Activated T-cell treated with anti-CD3 and anti-CD28 coated beads, Interleukin-2, amount 50 U/mL, for 72 hours (primary cell): ENCODE measurements around the gene CFAP74. TPM values are rescaled to one million over a fixed set of nuclear protein-coding genes. Genes with fewer than 3 reads are reported as not detected.
A peak's percentile ranks its signal among the peaks of the same experiment; 100 is the strongest.

Experiments used
- ATAC-seq, 2 donors: fragments of 150-1000 bp; cut with Tn5 transposase; replicated peaks in 1 of 2; 2 replicates each; pipeline ENCODE4 v1.10.0; 2021; ENCODE audit warnings: moderate library complexity in 2 of 2, mild to moderate bottlenecking in 1 of 2
- DNase-seq, 2 donors: peaks; one replicate each; pipeline ENCODE4 v3.0.0; 2021 to 2022; ENCODE audit warnings: mixed read lengths in 1 of 2
- H3K27ac Mint-ChIP-seq: one replicate; pipeline ENCODE4 v1.8.0; 2022; ENCODE audit warnings: mild to moderate bottlenecking, moderate library complexity, mixed read lengths
- H3K27me3 Mint-ChIP-seq: one replicate; pipeline ENCODE4 v1.8.0; 2022; ENCODE audit warnings: low read depth, mixed read lengths
- H3K36me3 Mint-ChIP-seq, 2 donors: one replicate each; pipeline ENCODE4 v1.8.0; 2022; ENCODE audit warnings: mixed read lengths in 2 of 2, mild to moderate bottlenecking in 1 of 2; ENCODE audit not compliant: insufficient read depth in 2 of 2
- H3K4me1 Mint-ChIP-seq: one replicate; pipeline ENCODE4 v1.8.0; 2022; ENCODE audit warnings: low read depth, mixed read lengths
- H3K4me3 Mint-ChIP-seq, 2 donors: one replicate each; pipeline ENCODE4 v1.8.0; 2022; ENCODE audit warnings: mild to moderate bottlenecking in 2 of 2, mixed read lengths in 2 of 2, moderate library complexity in 2 of 2
- H3K9me3 Mint-ChIP-seq, 2 donors: one replicate each; pipeline ENCODE4 v1.8.0; 2022; ENCODE audit warnings: mixed read lengths in 2 of 2
- total RNA-seq, 2 donors: library from RNA; stranded (reverse); gene quantifications; one replicate each; pipeline ENCODE4 v1.2.3, GENCODE V29; 2022

Gene CFAP74
- total RNA-seq, 2 donors from 2014 or later, result not detected

DNA sequence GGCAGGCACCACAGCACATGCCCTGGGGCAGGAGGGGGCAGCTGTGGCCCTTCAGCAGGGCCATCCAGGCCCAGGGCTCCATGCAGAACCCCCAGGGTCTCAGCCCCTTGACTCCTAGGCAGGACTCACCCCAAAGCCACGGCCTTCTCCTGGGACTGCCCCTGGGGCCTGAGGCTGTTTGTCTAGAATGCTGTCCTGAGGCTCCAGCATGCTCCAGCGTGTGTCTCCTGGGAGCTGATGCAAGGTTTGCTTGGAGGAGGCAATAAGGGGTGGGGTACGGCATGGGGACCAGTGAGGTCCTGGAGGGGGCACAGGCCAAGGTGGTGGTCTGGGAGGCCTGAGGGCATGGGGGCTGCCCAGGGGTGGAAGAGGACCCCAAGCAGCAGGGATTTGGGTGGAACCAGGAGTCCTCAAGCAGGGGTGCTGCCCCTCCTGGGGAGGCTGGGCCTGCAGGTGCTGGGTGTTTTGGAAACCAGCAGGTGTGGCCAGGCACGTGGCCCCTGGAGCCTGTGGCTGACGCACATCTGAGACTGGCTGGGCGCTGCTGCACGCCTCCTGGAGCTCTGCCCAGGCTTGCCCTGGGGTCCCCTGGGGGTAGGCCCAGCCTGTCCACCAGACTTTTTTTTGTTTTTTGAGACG lies 96.4 kb downstream of the CFAP74 start:
- DNase-seq (no peak), ATAC-seq (no peak)
- Mint-ChIP-seq H3K36me3 (no peaks in the 10 kb centered on the region), H3K4me1 (peaks cover 23% of the 10 kb centered on the region), H3K27me3 (no peaks in the 10 kb centered on the region), H3K4me3 (peak overlapping the region in 1 of 2 donors; percentile 75), H3K9me3 (no peaks in the 10 kb centered on the region), H3K27ac (no peak overlapping the region)

DNA sequence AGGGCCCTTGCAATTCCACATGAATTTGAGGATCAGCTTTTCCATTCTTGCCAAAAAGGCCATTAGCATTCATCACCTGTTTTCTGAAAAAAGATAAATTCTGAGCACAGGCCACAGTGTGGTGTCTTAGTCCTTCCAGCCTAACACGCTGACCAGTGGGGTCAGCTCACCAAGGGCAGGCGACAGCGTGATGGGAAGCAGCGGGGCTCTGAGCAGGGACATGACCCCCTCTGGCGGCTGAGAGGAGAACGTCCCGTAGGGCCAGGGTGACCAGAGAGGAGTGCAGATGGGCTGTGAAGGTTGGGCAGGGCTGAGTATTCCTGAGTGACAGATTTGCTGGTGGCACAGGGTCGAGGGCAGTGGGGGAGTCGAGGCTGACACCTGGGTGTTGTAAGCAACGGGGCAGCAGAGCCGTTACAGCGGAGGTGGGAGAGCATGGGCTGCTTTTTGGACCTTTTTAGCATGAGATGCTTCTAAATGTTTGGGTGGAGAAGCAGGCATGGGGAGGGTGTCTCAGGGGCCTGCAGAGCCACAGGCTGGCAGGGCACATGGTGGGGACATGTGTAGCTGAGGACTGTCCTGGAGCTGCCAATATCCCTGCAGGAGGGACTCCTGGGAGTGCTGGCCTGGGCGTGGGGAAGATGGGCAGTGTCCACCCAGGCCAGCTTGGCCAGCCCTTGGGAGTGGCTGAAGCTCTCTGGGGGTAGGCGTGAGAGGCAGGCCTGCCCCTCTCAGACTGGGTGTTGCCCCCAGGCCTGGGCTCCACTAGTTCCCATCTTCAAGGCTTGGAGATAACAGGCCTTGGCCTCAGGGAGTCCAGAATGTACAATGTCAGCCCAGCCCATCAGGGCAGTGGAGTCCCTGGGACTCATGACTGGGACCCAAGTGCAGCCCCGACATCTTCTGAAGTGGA lies 97.1 kb downstream of the CFAP74 start:
- no peaks in the 10 kb centered on the region for H3K9me3 Mint-ChIP-seq
- ATAC-seq (peak; percentile 37 to 42), DNase-seq (peak; percentile 79 to 81)
- H3K27ac Mint-ChIP-seq, result no peak overlapping the region
- H3K36me3 Mint-ChIP-seq, result no peaks in the 10 kb centered on the region
- H3K4me3 Mint-ChIP-seq, result peak overlapping the region in 1 of 2 donors; percentile 29
- peaks cover 23% of the 10 kb centered on the region for H3K4me1 Mint-ChIP-seq
- H3K27me3 Mint-ChIP-seq, result no peaks in the 10 kb centered on the region

DNA sequence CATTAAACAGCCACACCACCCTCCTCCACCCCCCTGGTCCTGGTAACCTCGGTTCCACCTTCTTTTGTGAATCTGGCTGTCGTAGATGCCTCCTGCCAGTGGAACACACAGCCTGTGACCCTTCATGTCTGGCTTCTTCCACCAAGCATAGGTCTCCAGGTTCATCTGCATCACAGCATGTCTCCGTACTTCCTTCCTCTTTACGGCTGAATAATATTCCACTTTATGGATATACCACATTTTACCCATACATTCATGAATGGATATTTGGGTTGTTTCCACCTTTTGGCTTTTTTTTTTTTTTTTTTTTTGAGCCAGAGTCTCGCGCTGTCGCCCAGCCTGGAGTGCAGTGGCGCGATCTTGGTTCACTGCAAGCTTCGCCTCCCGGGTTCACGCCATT lies 100.4 kb downstream of the CFAP74 start:
- peaks cover 23% of the 10 kb centered on the region for H3K4me1 Mint-ChIP-seq
- H3K27ac Mint-ChIP-seq, result no peak overlapping the region
- H3K9me3 Mint-ChIP-seq, result no peaks in the 10 kb centered on the region
- H3K27me3 Mint-ChIP-seq, result no peaks in the 10 kb centered on the region
- no peaks in the 10 kb centered on the region for H3K36me3 Mint-ChIP-seq
- DNase-seq (no peak), ATAC-seq (no peak)
- H3K4me3 Mint-ChIP-seq, result no peak overlapping the region

DNA sequence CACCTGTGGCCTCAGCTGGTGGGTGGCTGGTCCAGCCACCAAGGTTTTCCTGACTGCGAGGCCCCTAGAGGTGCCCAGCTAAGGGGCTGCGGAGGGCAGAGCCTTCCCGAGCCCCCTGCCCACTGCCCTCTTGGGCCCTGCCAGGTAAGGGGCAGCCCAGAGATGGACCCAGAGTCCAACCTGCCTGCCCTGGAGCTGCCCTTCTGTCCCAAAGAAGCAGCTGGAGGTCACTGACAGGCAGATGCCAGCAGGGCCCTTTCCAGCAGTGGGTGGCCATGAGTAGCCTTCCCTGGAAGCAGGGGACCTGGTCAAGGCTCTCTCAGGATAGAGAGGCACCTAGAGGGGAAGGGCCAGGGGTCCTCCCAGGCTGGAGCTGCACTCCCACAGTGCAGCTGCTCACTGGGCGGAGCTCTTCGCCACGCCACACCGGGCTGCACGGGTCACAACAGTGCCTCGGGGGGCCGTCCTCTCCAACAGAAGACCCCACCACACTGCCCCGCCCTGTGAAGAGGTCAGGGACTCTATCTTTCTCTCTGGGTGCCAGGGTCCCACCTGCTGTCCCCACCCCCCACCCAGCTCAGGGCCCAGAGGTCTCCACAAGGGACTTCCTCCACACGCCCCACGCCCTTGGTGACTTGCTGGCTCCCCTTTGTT lies 101.8 kb downstream of the CFAP74 start:
- DNase-seq, result no peak
- Mint-ChIP-seq H3K27me3 (no peaks in the 10 kb centered on the region), H3K27ac (no peak overlapping the region), H3K4me3 (no peak overlapping the region), H3K4me1 (peaks cover 26% of the 10 kb centered on the region), H3K36me3 (no peaks in the 10 kb centered on the region), H3K9me3 (no peaks in the 10 kb centered on the region)
- ATAC-seq, result no peak

DNA sequence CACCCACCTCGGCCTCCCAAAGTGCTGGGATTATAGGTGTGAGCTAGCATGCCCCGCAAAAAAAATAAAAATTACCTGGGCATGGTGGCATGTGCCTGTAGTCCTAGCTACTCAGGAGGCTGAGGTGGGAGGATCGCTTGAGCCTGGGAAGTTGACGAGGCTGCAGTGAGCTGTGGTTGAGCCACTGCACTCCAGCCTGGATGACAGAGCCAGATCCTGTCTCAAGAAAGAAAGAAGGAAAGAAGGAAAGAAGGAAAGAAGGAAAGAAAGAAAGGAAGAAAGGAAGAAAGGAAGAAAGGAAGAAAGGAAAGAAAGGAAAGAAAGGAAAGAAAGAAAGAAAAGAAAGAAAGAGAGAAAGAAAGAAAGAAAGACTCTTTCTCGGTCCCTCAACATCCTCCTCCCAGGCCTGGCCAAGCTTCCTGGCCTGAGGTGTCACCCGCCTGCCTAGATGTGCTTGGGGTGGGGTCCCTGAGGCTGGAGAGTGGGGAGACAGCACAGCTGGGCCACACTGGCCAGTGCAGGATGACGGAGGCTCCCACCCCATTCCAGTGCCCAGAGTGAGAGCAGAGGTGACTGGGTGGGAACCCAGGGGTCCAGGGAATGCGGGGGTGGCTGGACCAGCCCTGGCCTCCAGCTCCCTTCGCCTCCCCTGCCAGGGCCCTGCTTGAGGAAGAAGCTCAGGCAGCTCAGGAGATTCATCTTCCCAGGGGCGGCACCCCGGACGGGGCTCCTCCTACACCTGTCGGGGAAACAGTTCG lies 102.5 kb downstream of the CFAP74 start:
- Mint-ChIP-seq H3K27me3 (no peaks in the 10 kb centered on the region), H3K4me3 (no peak overlapping the region)
- no peak for DNase-seq

DNA sequence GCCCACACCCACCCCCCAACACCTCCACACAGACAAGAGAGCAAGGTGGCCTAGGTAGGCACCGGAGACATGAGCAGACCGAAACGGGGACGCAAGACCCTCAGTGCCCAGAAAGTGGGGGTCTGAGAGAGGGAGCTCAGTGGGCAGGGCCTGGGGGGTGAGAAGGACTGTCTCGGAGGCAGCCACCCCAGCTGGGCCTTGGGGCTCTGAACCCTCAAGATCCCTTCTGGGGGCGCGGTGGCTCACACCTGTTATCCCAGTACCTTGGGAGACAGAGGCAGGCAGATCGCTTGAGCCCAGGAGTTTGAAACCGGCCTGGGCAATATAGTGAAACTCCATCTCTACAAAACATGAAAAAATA lies 103.6 kb downstream of the CFAP74 start:
- DNase-seq, result no peak
- ATAC-seq, result no peak
- Mint-ChIP-seq H3K4me3 (no peak overlapping the region), H3K36me3 (no peaks in the 10 kb centered on the region), H3K27ac (no peak overlapping the region), H3K4me1 (peaks cover 21% of the 10 kb centered on the region), H3K9me3 (no peaks in the 10 kb centered on the region), H3K27me3 (no peaks in the 10 kb centered on the region)

More for the DNA sequence above, 102.5 kb downstream of the CFAP74 start:
- no peak for ATAC-seq
- H3K4me1 Mint-ChIP-seq, result peaks cover 20% of the 10 kb centered on the region
- no peaks in the 10 kb centered on the region for H3K9me3 Mint-ChIP-seq
- H3K27ac Mint-ChIP-seq, result no peak overlapping the region
- H3K36me3 Mint-ChIP-seq, result no peaks in the 10 kb centered on the region

DNA sequence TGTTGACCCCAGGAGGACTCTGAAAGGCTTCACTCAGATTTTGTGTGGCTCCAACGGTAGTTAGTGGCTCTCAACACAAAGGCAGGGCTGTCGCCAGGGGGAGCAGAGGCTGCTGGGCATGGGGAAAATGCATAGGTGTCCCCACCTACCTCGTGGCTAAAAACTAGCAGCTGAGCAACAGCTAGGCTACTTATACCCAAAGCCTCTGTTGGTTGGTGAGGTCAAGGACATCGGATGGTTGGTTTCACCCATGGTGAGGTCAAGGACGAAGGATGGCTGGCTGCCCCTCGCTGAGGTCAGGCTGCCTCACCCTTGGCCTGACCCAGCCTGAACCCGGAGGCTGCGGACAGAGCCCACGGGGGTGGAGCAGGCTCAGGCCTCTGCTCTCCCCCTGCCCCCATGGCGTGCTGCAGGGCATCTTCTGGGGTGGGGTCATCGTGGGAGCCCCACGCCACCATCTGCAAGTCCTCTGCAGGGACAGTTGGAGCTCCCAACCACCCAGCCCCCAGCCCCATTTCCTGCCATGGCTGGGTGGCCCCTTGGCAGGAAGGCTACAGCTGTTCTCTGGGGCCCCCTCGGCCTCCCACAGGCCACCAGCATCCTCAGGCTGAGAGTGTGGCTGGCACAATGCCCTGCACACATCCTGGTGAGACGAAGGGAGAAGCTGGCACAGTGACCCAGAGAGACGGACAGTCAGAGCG lies 104.2 kb downstream of the CFAP74 start:
- no peak overlapping the region for H3K27ac Mint-ChIP-seq
- H3K36me3 Mint-ChIP-seq, result no peaks in the 10 kb centered on the region
- H3K9me3 Mint-ChIP-seq, result no peaks in the 10 kb centered on the region
- peak in 1 of 2 donors; percentile 43 for DNase-seq
- H3K4me1 Mint-ChIP-seq, result peaks cover 27% of the 10 kb centered on the region
- ATAC-seq, result peak; percentile 48 to 52
- H3K27me3 Mint-ChIP-seq, result no peaks in the 10 kb centered on the region
- H3K4me3 Mint-ChIP-seq, result no peak overlapping the region

DNA sequence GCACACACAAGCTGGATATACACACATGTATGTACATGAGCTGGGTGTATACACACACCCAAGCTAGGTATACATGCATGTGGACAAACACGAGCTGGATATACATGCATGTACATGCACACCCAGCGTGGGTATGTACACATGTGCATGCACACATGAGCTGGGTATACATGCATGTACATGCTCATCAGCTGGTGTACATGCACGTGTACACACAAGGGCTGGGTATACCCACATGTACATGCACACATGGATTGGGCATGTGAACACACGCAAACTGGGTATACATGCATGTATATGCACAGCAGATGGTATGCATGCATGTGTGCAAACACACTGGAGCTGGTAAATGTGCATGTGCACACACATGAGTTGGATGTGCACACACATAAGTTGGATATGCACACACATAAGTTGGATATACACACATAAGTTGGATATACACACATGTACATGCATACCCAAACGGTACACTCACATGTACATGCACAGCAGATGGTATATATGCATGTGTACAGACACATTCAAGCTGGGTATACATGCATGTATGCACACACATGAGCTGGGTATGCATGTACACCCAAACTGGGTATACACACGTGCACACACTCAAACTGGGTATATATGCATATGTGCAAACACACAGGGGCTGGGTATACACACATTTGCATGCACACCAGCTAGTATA lies 105.2 kb downstream of the CFAP74 start:
- Mint-ChIP-seq H3K27me3 (no peaks in the 10 kb centered on the region), H3K9me3 (no peaks in the 10 kb centered on the region), H3K27ac (no peak overlapping the region), H3K4me3 (no peak overlapping the region), H3K4me1 (peaks cover 32% of the 10 kb centered on the region), H3K36me3 (no peaks in the 10 kb centered on the region)
- no peak for DNase-seq
- no peak for ATAC-seq

DNA sequence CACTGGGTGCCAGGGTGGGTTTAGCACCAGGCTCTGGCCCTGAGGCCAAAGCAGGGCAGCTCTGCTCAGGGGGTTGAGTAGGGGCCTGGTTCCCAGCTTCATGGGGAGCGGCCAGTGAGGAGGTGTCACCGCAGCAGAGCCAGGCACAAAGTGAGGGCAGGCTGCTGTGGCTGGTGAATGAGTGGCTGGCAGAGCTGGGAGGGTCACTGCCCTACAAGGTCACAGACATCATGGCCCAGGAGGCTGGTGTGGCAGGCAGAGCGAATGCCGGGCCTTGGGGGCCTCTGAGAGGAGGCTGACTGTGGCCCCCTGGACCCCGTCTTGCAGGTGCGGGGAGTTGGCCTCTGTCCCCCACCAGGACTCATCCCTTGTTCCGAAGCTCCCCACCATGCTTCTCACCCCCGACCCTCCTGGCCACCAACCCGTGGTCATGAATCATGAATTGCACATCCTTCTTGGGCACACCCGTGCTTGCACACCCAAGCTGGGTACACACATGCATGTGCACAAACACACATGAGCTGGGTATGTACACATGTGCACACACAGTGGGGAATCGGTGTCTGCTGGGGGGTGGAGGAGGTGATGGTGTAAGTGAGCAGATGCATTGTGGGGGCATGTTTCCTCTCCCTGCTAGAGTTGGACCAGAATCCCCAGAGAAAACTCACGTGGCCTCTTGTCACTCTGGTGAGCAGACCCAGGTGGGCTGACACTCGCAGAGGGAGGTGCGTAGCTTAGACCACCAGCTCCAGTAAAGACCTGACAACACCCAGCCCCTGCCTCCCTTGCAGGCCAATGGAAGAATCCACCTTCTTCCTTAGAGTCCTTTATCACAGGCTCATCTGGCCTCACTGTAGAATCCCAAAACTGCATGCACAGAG lies 107.9 kb downstream of the CFAP74 start:
- ATAC-seq, result no peak
- peaks cover 0 to 5% of the 10 kb centered on the region in 2 donors for H3K36me3 Mint-ChIP-seq
- H3K4me1 Mint-ChIP-seq, result peaks cover 43% of the 10 kb centered on the region
- H3K27me3 Mint-ChIP-seq, result no peaks in the 10 kb centered on the region
- H3K27ac Mint-ChIP-seq, result no peak overlapping the region
- no peaks in the 10 kb centered on the region for H3K9me3 Mint-ChIP-seq
- no peak for DNase-seq
- no peak overlapping the region for H3K4me3 Mint-ChIP-seq

DNA sequence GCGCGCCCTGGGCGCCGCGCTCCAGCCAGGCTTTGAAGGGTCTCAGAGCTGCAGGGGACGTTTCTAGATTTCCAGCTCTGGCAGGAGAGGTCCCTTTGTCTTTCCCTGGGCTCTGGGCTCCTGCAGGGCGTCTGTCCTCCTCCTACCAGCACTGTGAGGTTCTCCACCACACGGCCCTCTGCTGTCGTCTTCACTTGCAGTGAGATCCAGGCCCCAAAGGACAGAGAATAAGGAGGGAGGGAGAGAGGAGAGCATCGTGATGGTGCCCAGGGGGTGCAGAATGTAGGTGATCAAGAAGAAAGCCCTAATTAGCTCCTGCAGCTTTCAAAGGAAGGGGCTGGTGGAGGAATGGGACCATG lies 108.5 kb downstream of the CFAP74 start:
- no peak overlapping the region for H3K27ac Mint-ChIP-seq
- ATAC-seq (no peak), DNase-seq (no peak)
- no peaks in the 10 kb centered on the region for H3K27me3 Mint-ChIP-seq
- H3K9me3 Mint-ChIP-seq, result no peaks in the 10 kb centered on the region
- H3K4me1 Mint-ChIP-seq, result peaks cover 43% of the 10 kb centered on the region
- H3K4me3 Mint-ChIP-seq, result no peak overlapping the region
- peaks cover 0 to 5% of the 10 kb centered on the region in 2 donors for H3K36me3 Mint-ChIP-seq

DNA sequence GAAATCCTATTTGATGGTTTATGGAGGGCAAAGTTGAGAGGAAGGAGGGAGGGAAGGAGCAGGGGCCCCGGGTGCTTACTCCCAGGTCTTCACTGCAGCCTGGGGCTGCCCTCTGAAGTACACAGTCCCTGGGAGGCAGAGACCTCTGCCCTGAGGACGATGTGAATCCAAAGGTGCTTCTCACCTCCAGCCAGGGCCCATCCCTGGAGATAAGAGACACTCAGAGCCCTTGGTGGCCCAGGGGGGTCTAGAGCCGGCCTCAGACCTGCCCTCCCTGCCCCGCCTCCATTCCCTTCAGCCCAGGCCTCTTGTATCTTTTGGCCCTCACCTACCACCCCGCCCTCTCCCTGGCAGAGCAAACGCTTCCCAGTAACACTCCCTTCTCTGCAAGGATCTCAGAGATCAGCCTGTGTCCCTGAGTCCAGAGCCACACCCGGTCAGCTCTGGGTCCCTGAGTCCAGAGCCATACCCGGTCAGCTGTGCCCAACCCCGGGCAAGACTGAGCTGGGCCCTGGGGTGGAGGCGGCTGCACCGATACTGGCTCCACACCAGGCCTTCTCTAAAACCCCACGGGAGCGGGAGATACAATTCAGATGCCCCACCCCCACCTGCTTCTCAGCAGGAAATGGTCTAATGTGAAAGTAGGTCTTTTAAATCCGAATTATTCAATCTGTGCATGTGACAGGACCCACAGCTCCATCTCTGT lies 109.1 kb downstream of the CFAP74 start:
- Mint-ChIP-seq H3K9me3 (no peaks in the 10 kb centered on the region), H3K27ac (no peak overlapping the region), H3K4me3 (no peak overlapping the region), H3K4me1 (peaks cover 38% of the 10 kb centered on the region), H3K27me3 (no peaks in the 10 kb centered on the region), H3K36me3 (peaks cover under 1 to 5% of the 10 kb centered on the region in 2 donors)
- no peak for DNase-seq
- no peak for ATAC-seq
